CD4-positive, alpha-beta T cell treated with Interleukin-15 for 1 hour (primary cell): ENCODE measurements around the gene NUP210.
"Not testable (repeated sequence)": the region's sequence is repeated elsewhere in the genome, so short reads cannot be mapped to it uniquely, and the experiment has no call there.

ENCODE experiments used
- DNase-seq: peaks from one replicate; pipeline ENCODE4 v3.0.0-alpha.2; 2020

The NUP210 gene

GRCh38 chr3:13429631-13430291 is 9.6 kb upstream of the NUP210 start:
- DNase-seq, result no peak

DNA sequence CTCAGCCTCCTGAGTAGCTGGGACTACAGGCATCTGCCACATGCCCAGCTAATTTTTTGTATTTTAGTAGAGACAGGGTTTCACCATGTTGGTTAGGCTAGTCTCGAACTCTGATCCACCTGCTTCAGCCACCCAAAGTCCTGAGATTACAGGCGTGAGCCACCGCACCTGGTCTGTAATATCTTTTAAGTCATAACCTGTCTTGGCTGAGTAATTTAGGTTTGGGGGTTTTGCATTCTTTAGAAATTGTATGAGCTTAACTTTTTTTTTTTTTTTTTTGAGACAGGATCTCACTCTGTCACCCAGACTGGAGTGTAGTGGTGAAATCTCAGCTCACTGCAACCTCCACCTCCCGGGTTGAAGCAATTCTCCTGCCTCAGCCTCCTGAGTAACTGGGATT is 8.6 kb upstream of the NUP210 start:
- not testable (repeated sequence) for DNase-seq

GRCh38 chr3:13427662-13428603 is 7.8 kb upstream of the NUP210 start:
- DNase-seq, result peak; percentile 41

GRCh38 chr3:13426591-13426990 is 6.5 kb upstream of the NUP210 start:
- DNase-seq, result no peak

GRCh38 chr3:13425689-13426088 is 5.6 kb upstream of the NUP210 start:
- DNase-seq, result no peak

DNA sequence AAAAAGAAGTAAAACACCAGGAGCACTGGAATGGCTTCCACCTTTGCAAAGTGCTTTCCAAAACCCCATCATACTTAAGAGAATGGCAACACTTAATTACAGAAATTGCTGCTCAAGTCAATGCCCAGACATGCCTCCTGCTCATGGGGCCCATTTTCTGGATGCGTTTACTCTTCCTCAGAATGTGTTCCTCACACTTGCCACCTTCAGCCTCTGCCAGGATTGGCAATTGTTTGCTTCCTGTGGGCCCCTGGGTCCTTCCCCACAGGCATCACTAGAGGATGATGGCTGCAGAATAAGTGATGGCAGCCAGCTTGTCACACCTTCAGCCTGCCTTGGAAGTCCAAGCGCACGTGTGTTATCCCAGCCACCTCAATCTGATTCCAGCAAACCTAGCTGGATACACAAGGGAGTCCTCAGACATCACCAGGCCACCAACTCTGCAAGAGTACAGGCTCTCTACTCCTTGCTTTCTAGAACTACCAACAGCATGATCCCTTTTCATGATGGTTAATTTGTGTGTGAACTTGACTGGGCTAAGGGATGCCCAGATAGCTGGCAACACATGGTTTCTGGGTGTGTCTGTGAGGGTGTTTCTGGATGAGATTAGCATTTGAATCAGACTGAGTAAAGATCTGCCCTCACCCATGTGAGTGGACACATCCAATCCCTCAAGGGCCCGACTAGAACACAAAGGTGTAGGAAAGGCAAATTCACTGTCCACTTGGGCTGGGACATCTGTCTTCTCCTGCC is 4.9 kb upstream of the NUP210 start:
- DNase-seq, result no peak

DNA sequence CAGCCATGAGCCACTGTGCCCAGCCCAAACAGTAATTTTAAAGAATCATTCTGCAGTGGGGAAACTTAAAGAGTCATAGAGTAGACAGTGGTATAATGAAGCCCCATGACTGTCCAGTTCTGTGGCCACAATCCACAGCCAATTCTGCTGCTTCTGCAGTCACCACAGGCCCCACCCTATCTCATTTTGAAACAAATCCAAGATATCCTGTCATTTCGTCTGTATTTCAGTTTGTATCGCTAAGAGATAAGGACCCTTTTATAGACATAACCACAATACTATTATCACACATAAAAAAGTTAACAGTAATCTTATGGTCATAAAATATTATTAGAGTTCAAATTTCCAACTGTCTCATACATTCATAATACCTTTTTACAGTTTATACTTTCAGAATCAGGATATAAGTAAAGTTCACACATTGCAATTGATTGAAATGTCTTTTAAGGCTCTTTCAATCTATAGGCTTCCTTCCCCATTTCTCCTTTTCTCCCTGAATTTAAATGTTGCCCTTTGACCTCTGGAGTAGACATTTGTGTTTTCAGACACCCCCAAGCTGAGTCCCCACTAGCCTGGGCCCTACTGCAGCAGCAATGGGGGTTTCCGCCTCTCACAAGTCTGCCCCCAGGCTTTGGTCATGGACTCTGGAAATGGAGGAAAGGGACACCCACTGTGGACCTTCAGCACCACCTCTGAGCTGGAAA is 4.2 kb upstream of the NUP210 start:
- DNase-seq, result no peak

DNA sequence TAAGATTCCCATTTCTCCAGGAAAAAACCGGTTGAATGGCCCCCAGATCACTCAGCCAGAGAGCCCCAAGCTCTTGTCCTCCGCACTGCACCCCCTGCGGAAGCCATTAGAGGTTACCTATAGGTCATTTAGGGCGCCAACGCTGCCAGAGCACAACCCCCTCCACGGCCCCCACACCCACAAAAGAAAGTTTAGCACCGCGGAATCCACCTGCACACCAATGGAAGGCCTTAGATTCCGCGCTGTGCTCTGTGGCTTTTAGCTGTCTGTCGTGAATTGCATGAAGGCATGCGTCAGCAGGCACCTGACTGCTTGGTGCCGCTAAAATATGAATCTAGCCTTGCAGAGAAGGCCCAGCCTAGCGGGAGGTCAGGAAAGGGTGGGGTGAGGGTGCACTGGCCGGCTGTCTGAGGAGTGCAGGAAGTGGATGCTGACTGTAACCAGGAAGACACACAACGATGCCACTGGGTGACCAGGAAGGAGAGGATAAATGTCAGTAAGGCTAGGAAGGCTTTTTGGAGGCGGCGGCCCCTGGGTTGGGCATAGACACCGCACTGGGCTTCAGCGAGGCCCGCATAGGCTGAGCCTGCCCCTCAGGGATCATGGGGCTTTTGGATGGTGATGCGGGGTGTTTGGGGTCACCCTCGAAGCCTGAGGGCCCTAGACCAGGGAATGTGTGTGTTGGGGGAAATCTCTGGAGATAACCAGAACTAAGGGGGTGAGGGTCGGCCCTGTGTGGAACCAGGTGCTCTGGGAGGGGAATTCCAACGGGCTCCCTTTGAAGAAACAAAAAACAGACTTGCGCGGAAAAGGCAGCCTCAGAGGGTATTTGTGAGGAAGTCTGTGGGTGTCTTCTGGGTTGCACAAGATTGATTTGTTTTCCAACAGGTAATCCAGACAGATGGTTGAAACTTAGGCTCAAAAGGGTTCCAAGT is 976 bp upstream of the NUP210 start:
- DNase-seq, result peak; percentile 88

- peak; percentile 59 for DNase-seq
These were observed 547 bp downstream of the NUP210 start for GRCh38 chr3:13419505-13420044.

DNA sequence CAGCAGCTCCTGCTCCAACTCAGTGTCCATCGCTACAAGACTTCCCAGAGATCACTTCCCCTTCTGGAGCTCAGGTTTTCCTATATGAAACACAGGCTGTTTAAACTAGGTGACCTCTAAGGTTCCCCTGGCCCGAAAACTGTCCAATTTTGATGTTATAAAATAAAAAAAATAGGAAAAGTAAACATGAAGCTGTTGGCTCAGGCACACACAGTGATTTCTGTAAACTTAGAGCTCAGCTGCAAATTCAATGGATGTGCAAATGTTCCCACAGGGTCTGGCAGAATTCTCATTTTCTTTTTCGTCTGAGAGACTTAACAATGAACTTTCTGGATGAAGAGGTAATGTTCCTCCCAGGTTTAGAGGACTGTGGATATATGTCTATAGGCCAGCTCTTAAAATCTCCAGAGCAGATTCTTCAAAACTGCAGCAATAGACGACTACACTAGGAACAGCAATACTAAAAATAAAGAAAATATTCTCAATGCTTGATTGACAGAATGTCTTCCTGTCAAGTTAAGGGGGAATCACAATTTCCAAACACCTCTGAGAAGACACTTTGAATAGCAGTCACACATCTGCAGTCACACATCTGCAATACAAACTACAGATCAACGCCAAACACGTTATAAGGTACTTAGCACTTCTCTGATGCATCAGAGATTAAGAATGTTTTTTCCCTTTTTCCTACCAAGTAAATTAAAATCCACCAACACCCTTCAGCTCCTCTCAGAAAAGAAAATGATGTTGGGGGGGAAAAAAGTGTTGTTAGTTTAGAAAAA is 2.8 kb downstream of the NUP210 start:
- DNase-seq, result no peak

DNA sequence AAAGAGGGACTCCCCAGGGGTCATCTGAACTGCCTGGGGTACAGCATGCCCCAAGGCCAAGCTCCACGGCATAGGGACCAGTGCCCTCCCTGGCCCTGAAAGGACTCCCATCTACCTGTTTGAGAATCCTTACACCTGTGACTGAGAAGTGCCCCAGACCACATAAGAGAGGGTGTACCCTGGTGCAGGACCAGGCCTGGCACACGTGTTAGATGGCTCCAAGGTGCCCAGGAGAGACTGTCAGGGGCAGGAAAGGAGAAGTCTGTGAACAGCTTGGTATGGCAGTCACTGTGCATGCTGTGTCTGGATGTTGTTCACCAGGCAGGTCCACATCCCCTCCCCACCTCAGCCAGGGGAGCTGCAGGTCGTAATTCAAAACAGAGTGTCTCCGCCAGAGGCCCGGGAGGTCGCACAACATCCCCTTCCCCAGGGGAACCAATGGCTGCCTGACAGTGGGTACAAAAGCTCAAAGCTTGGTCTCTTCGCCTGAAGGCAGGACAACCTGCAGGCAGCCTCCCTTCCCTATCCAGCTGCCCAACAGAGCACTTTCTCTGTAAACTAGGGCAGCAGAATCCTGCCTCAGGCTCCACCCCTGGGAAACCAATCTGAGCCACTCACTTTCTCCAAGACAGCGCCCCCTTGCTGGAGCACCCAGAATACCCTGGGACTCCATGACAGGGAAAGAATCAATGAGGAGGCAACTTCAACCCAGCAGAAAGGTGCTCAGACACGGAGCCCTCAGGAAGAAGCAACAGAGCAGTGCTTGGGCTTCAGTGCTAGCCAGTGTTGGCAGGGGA is 3.9 kb downstream of the NUP210 start:
- DNase-seq, result peak; percentile 24

- DNase-seq, result no peak
These were observed 4.7 kb downstream of the NUP210 start for GRCh38 chr3:13415236-13415986.

- peak; percentile 86 for DNase-seq
These were observed 5.9 kb downstream of the NUP210 start for GRCh38 chr3:13414040-13414729.

- DNase-seq, result no peak
These were observed 8.8 kb downstream of the NUP210 start for GRCh38 chr3:13411186-13411860.

- peak; percentile 4 for DNase-seq
These were observed 11.2 kb downstream of the NUP210 start for GRCh38 chr3:13408890-13409289.

- DNase-seq, result no peak
These were observed 12.2 kb downstream of the NUP210 start for GRCh38 chr3:13407926-13408325.

DNA sequence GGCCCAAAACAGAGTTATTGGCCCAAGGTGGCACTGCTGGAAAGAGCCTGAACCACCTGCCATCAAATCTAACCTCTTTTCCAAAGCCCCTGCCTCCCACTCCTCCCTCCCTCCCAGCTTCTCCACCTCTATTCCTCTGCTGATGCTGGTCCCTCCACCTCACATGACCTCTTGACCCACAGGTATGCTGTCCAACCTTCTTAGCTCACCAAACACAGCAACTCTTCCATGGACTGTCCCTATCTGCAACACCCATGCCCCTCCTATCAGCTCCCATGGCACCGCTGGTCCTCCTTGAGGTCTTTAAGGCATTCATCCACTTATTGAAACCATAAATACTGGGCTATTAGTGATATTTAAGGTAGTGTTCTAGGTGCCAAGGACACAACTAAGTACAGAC is 12.6 kb downstream of the NUP210 start:
- no peak for DNase-seq

- no peak for DNase-seq
These were observed 13.9 kb downstream of the NUP210 start for GRCh38 chr3:13406190-13406589.
